Endothelial cell of umbilical vein (primary cell): Measurements from ENCODE around the gene CLVS2. TPM values are rescaled to one million over a fixed set of nuclear protein-coding genes. Genes with fewer than 3 reads are reported as not detected.

ENCODE experiments used
- BruUV-seq: library from RNA; stranded (reverse); fragments of 400-500 nt; replicated peaks from 2 replicates; lab custom pipeline; 2021; lab: Mats Ljungman, UMichigan
- CTCF ChIA-PET: fragments of 300-600, 350-600 bp; sonication (Branson Sonifier 250); formaldehyde crosslinking; loops from one replicate; lab custom pipeline; 2021; ENCODE audit warnings: antibody characterized with exemption, inconsistent platforms; lab: Charles Lee
- POLR2A ChIA-PET: fragments of 300-600, 350-600 bp; sonication (Branson Sonifier 250); formaldehyde crosslinking; loops from one replicate; lab custom pipeline; 2021; ENCODE audit warnings: antibody characterized with exemption, inconsistent platforms; lab: Charles Lee
- DNase-seq: peaks from one replicate; pipeline ENCODE4 v3.0.0-alpha.2; 2011; ENCODE audit warnings: low read depth, low spot score
- FAIRE-seq: peaks from 2 replicates; lab custom pipeline; 2011; peaks lifted over from hg19 to GRCh38; lab: Jason Lieb, UNC
- H2AFZ ChIP-seq: 2 replicates; pipeline ENCODE4 v1.6.0; 2012; ENCODE audit warnings: low read depth, low read length, control low read depth, inconsistent platforms
- H3K27ac ChIP-seq: 2 replicates; pipeline ENCODE4 v1.5.1; 2011; ENCODE audit warnings: low read depth, mild to moderate bottlenecking, control low read depth, low read length, moderate library complexity; ENCODE audit not compliant: insufficient read depth
- H3K27me3 ChIP-seq, 2 experiments: 2 replicates each; pipeline versions ENCODE4 v1.6.0 to v1.6.1; 2011; ENCODE audit warnings: low read length in 2 of 2, mixed read lengths in 1 of 2; ENCODE audit not compliant: control insufficient read depth in 2 of 2, insufficient read depth in 2 of 2
- H3K36me3 ChIP-seq, 2 experiments: 2 replicates in 1 of 2; 3 replicates in 1 of 2; pipeline ENCODE4 v1.5.1; 2011; ENCODE audit warnings: low read length in 2 of 2, mild to moderate bottlenecking in 1 of 2, moderate library complexity in 1 of 2; ENCODE audit not compliant: control insufficient read depth in 2 of 2, insufficient read depth in 2 of 2; ENCODE audit errors: extremely low read depth in 1 of 2
- H3K4me1 ChIP-seq: 3 replicates; pipeline ENCODE4 v1.5.1; 2011; ENCODE audit warnings: mild to moderate bottlenecking, low read length; ENCODE audit not compliant: control insufficient read depth, insufficient read depth; ENCODE audit errors: extremely low read depth
- H3K4me2 ChIP-seq: 2 replicates; pipeline ENCODE4 v1.6.1; 2011; ENCODE audit warnings: low read length, control low read depth, mixed read lengths; ENCODE audit not compliant: insufficient read depth
- H3K4me3 ChIP-seq, 3 experiments: fragments of 200-600 bp in 1 of 3; sonication (generic), shearing (Covaris generic) in 1 of 3; replicated peaks in 1 of 3; 2 replicates each; pipeline ENCODE4 v1.5.1; 2011 to 2016; ENCODE audit warnings: control low read depth in 3 of 3, low read length in 3 of 3, mild to moderate bottlenecking in 2 of 3, inconsistent platforms in 1 of 3, low read depth in 1 of 3, moderate library complexity in 1 of 3; ENCODE audit not compliant: insufficient read depth in 1 of 3
- H3K79me2 ChIP-seq: 2 replicates; pipeline ENCODE4 v1.6.0; 2012; ENCODE audit warnings: low read length, inconsistent platforms; ENCODE audit not compliant: control insufficient read depth, insufficient read depth
- H3K9ac ChIP-seq: replicated peaks from 2 replicates; pipeline ENCODE3; 2011; ENCODE audit warnings: low read length, control low read depth; ENCODE audit not compliant: insufficient read depth; ENCODE audit errors: extremely low read depth
- H3K9me1 ChIP-seq: replicated peaks from 3 replicates; pipeline ENCODE4 v1.6.0; 2011; ENCODE audit warnings: mild to moderate bottlenecking, low read length; ENCODE audit not compliant: control insufficient read depth, insufficient read depth; ENCODE audit errors: extremely low read depth
- H3K9me3 ChIP-seq: replicated peaks from 2 replicates; pipeline ENCODE4 v1.5.1; 2012; ENCODE audit warnings: low read length, inconsistent platforms; ENCODE audit not compliant: control insufficient read depth, insufficient read depth
- H4K20me1 ChIP-seq: replicated peaks from 2 replicates; pipeline ENCODE3; 2011; ENCODE audit warnings: mild to moderate bottlenecking, low read length; ENCODE audit not compliant: control insufficient read depth, insufficient read depth; ENCODE audit errors: extremely low read depth
- EZH2 ChIP-seq: IDR thresholded peaks from 2 replicates; pipeline ENCODE4 v1.6.1; 2012; ENCODE audit warnings: borderline replicate concordance, low read depth, mild to moderate bottlenecking, moderate library complexity, low read length, inconsistent platforms; ENCODE audit not compliant: severe bottlenecking
- FOS ChIP-seq: IDR thresholded peaks from 2 replicates; pipeline ENCODE4 v1.6.1; 2011; ENCODE audit warnings: mild to moderate bottlenecking, low read length, moderate library complexity, borderline replicate concordance; ENCODE audit not compliant: insufficient read depth
- GATA2 ChIP-seq: IDR thresholded peaks from 2 replicates; pipeline ENCODE4 v1.7.0; 2011; ENCODE audit warnings: low read depth, mild to moderate bottlenecking, moderate library complexity, mixed read lengths, low read length; ENCODE audit not compliant: insufficient read length, insufficient read depth
- JUN ChIP-seq: IDR thresholded peaks from 2 replicates; pipeline ENCODE4 v1.6.1; 2011; ENCODE audit warnings: borderline replicate concordance, low read depth; ENCODE audit not compliant: insufficient read length, insufficient read depth
- MYC ChIP-seq: IDR thresholded peaks from one replicate; pipeline ENCODE4 v1.6.1; 2011; ENCODE audit warnings: mild to moderate bottlenecking, low read depth, low read length
- POLR2A ChIP-seq: IDR thresholded peaks from 2 replicates; pipeline ENCODE4 v1.6.1; 2012; ENCODE audit warnings: low read depth, mild to moderate bottlenecking, control low read depth, low read length
- POLR2AphosphoS5 ChIP-seq: IDR thresholded peaks from 2 replicates; pipeline ENCODE4 v1.6.1; 2012; ENCODE audit warnings: low read depth, mild to moderate bottlenecking, control low read depth, low read length, moderate library complexity; ENCODE audit not compliant: insufficient read depth
- dilution Hi-C: fragments of 300-500 bp; cut with MboI; formaldehyde crosslinking; loops from one replicate; pipeline ENCODE4 v1.15.0; 2019; ENCODE audit warnings: low sequenced_read_pairs; ENCODE audit not compliant: extremely low pct_ligation_motif_present
- intact Hi-C: fragments of 100-400 bp; cut with micrococcal nuclease; formaldehyde crosslinking; loops from one replicate; pipeline ENCODE4 v1.10.0; 2022
- polyA plus RNA-seq, 4 experiments: library from polyadenylated mRNA; depleted of rRNA in 3 of 4; stranded (reverse) in 3 of 4; unstranded in 1 of 4; fragments of >200 nt; gene quantifications; 2 replicates each; pipeline versions ENCODE4 v1.2.1 to v1.2.3, GENCODE V29; 2011 to 2012; ENCODE audit warnings: missing spikeins in 1 of 4
- total RNA-seq: library from RNA; stranded (reverse); gene quantifications from 2 replicates; pipeline ENCODE4 v1.2.3, GENCODE V29; 2021
- TF ChIP-seq, protein P1 (sequence below): IDR thresholded peaks from 2 replicates; pipeline ENCODE4 v1.6.1; 2011; ENCODE audit not compliant: insufficient read depth, insufficient read length
- TF ChIP-seq, protein P2 (sequence below), 2 donors: IDR thresholded peaks; 1 replicate in 1 of 2; 2 replicates in 1 of 2; pipeline ENCODE4 v1.5.1; 2011; ENCODE audit warnings: low read length in 2 of 2, mild to moderate bottlenecking in 2 of 2, moderate library complexity in 2 of 2, control low read depth in 1 of 2, inconsistent platforms in 1 of 2, low read depth in 1 of 2; ENCODE audit not compliant: insufficient read depth in 1 of 2; ENCODE audit errors: extremely low read depth in 1 of 2

CLVS2 gene
- total and polyA plus RNA-seq, 2 donors (not counting 3 experiments of a cell fraction or from before 2014, with no cell fraction given), result not detected

DNA sequence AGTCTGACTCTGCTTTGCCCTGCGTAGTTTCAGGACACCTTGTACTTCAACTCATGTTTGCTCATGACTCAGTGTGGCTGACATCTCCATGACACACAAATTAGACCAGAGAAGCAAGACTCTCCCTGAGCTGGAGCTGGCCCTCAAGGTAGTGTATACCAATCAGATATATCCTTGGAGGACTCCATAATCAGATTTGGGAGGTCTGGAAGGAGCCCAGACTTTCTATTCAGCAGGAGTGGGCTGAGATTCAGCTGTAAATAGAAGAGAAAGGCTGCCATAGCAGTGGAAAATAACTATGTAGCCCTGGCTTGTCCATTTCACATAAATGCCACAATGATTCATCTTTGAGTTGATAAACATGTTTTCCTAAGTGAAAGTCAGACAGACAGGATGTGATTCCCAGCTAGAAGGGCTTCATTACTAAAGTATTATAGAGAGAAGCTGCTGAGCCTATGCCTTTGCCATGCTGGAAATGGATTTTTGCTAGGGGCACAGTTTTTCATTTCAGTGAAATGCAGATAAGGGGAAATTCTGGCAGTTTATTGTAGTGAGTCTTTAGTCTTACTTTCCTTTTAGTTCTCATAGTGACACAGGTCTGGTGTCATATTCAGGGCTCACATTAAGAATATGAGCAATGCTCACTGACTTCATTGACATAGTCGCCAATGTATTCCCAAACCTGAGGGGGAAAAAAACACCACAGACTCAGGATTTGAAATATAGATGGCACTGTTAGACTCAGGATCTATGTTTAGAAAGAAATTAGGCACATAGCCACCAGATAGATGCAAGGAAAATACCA, 95.3 kb downstream of the CLVS2 start:
- intact Hi-C loops (no loop called here), dilution Hi-C loops (no loop called here)
- Histone ChIP-seq H3K79me2 (no peaks in the 10 kb centered on the region), H3K4me1 (peaks cover 15% of the 10 kb centered on the region), H3K27ac (peak overlapping the region; percentile 97), H4K20me1 (no peaks in the 10 kb centered on the region), H3K4me2 (peak overlapping the region; percentile 77), H3K9me1 (no peaks in the 10 kb centered on the region), H3K9ac (peak overlapping the region; percentile 56), H3K4me3 (no peak overlapping the region), H3K36me3 (no peaks in the 10 kb centered on the region), H2AFZ (peak overlapping the region; percentile 87), H3K9me3 (no peaks in the 10 kb centered on the region), H3K27me3 (no peaks in the 10 kb centered on the region)
- ChIA-PET CTCF (no interaction called here), POLR2A (no interaction called here)
- BruUV-seq, result no TSS peak
- DNase-seq (peak; percentile 86), FAIRE-seq (peak; percentile 89)
- no peak for TF ChIP-seq POLR2A
- TF ChIP-seq, protein P1, sequence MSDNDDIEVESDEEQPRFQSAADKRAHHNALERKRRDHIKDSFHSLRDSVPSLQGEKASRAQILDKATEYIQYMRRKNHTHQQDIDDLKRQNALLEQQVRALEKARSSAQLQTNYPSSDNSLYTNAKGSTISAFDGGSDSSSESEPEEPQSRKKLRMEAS, result no peak
- TF ChIP-seq MYC, result no peak
- TF ChIP-seq EZH2, result no peak
- peak; percentile 80 for TF ChIP-seq FOS
- TF ChIP-seq JUN, result peak; percentile 1
- peak; percentile 46 for TF ChIP-seq POLR2AphosphoS5
- TF ChIP-seq GATA2, result peak; percentile 7
- TF ChIP-seq, protein P2, sequence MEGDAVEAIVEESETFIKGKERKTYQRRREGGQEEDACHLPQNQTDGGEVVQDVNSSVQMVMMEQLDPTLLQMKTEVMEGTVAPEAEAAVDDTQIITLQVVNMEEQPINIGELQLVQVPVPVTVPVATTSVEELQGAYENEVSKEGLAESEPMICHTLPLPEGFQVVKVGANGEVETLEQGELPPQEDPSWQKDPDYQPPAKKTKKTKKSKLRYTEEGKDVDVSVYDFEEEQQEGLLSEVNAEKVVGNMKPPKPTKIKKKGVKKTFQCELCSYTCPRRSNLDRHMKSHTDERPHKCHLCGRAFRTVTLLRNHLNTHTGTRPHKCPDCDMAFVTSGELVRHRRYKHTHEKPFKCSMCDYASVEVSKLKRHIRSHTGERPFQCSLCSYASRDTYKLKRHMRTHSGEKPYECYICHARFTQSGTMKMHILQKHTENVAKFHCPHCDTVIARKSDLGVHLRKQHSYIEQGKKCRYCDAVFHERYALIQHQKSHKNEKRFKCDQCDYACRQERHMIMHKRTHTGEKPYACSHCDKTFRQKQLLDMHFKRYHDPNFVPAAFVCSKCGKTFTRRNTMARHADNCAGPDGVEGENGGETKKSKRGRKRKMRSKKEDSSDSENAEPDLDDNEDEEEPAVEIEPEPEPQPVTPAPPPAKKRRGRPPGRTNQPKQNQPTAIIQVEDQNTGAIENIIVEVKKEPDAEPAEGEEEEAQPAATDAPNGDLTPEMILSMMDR (IDR thresholded peaks at IDR 0.05; ENCODE audit: extremely low read depth in 1 of 2, insufficient read depth in 1 of 2, low read depth in 1 of 2, low read length in 2 of 2), result no peak
